ENCODE results near the gene RAB6B. TPM values are rescaled to one million over a fixed set of nuclear protein-coding genes. Genes with fewer than 3 reads are reported as not detected.
"Not testable (repeated sequence)": the region's sequence is repeated elsewhere in the genome, so short reads cannot be mapped to it uniquely, and the experiment has no call there.

Gene RAB6B
- total RNA-seq, 1 donor from 2014 or later = 0.91 TPM

DNA sequence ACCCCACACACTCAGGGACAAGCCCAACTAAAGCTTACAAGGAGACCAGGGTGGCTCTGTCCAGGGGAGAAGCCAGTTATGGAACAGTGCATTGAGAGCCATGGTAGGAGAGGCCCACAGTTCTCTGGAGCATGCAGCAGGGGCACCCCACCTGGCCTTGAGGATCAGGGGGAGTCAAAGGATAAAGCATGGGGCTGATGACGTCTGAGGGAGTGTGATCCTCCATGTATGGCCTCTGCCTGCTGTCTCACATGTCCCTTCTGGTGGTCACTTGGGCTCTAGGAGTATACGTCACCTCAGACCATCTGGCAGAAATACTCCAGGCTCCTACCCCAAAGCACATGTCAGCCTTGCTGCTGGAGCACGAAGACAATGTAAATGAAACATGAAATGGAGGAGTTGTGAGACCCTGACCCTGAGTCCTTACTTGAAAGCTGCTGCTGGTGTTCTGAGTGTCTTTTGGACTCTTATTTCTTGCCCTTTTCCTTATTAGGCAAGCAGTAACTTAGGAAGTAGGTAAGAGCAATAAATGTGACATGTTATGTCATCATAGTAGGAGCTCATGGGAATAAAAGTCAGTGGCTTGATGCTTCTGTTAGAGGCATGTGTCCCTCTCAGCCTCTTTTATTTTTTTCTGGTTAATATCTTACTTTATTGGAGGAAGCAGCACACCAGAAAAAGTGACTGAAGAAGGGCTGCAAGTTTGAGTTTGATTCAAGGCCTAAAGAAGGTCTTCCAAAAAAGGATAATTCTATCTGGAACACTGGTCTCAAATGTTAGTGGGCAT lies 74.6 kb downstream of the RAB6B start:
- intact Hi-C loops (cut with micrococcal nuclease) = no loop called here

DNA sequence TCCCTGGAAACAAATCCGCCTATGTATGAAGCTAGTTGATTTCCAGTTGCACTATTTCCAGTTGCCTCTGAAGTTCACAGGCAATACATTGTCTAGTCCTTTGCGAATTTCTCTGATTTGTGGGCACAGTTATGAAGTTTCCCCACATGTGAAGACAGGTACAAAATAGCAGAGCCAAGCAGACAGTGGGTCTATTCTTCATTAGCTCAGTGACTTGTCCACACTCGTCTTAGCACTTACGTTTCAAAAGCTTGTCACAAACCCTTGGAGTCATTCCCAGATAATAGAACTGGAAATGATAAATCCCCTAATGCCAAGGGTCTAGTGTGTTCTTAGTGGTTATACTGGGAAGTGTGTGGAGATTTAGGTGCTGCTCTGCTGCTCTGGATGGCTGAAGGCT lies 75.6 kb downstream of the RAB6B start:
- intact Hi-C loops (cut with micrococcal nuclease) = no loop called here

DNA sequence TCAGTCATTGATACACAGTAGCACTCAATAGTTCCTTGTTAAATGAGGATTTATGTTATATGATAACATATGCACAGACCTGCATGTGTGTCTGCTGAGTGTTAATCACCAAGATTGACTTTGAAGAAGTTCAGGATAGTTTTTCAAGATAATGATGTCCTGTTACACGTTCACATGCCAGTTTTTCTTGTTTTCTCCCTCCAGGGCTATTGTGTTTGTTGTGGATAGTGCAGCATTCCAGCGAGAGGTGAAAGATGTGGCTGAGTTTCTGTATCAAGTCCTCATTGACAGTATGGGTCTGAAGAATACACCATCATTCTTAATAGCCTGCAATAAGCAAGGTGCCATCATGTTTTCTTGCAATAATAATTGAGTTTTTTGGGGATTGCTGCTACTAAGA lies 80.3 kb downstream of the RAB6B start:
- intact Hi-C loops (cut with micrococcal nuclease) = no loop called here

DNA sequence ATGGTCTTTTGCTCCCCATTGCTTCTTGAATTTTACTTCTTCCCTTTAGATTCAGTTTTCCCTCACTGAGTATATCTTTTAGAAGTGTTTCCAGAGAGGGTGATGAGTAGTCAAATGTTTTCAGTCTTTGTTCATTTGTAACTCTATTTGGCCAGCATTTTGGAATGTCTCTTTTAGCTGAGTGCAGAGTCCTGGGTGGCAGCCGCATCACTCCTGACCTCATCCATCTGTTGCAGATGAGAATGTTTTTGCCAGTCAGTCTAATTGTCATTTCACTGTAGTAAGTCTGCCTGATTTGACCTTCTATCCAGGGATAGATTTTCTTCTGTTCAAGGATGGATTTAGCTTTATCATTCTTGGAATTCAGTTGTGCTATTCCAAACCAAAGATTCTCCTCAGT lies 82.8 kb downstream of the RAB6B start:
- intact Hi-C loops (cut with micrococcal nuclease) = no loop called here

DNA sequence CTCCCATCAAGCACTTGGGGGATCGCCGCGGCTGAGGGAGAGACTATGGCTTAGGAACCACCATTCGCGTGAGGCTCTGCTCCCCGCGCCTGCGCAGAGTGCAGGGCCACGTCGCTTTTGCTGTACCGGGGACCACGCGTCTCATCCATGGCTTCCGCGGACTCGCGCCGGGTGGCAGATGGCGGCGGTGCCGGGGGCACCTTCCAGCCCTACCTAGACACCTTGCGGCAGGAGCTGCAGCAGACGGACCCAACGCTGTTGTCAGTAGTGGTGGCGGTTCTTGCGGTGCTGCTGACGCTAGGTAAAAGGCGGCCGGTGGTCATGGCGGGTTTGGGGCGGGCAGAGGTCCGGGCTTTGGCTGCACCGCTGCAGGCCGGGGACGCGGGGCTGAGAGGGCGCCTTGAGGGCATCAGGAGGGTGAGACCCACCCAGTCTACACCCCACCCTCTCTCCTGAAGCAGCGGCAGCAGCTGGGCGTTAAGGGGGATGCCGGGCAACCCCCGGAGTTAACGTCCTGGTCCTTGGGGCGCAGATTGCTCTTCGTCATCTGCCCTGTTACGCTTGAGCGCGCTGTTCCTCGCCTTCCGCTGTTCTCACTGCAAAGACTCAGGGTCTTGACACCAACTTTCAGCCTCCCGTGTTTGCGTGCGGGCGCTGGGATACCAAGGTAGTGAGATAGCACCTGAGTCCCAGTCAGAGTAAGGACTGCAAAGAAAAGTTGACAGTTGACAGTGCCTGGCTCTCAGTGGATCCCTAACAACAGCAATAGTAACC lies 89.8 kb downstream of the RAB6B start, which contains the start of gene SRPRB:
Gene SRPRB, plus strand, starts transcription at position 114 of the 774 bp plus-strand sequence. Its CDS starts 34 bp downstream, at position 148.
- intact Hi-C loops (cut with micrococcal nuclease) = loop anchor here (1.0 to 5.0 kb wide), 3 partner anchors 144 to 681 kb away; partner anchors contain the start of genes ANAPC13, CDV3 and CEP63

DNA sequence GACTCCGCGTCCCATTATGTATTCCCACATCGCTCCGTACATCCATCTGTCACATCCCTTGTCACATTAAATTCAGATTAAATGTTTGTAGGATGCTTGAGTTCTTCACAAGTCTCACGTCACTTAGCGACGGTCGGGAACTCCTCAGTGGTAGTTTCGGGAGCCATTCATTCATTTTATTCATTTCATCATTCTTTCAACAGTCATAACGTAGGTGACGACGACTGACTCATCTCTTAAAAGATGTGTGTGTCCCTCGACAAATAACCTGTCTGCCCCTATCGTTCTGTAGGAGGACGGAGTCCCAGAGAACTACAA lies 90.3 kb downstream of the RAB6B start:
- intact Hi-C loops (cut with micrococcal nuclease) = loop anchor here (1.0 to 5.0 kb wide), 2 partner anchors 143 to 682 kb away; partner anchors contain the start of genes ANAPC13 and CEP63

DNA sequence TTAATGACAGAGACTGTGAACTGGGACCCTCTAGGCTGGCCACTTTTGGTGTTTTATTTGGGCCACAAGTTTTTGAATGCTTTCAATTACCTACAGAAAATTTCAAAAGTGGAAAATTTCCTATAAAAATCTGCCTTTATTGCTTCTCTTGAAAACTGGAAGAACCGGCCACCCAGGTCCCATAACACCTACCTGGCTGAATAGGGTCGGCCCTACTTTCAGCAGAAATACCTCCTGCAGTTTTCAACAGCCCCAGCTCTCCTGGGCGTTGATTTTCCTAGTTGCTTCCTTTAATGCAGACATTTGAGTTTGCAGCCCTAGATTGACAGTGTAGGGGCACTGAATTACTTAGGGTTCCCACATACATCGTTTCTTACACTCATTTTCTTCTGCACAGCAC lies 90.8 kb downstream of the RAB6B start:
- intact Hi-C loops (cut with micrococcal nuclease) = loop anchor here (1.0 to 5.0 kb wide), 2 partner anchors 143 to 682 kb away; partner anchors contain the start of genes ANAPC13 and CEP63

DNA sequence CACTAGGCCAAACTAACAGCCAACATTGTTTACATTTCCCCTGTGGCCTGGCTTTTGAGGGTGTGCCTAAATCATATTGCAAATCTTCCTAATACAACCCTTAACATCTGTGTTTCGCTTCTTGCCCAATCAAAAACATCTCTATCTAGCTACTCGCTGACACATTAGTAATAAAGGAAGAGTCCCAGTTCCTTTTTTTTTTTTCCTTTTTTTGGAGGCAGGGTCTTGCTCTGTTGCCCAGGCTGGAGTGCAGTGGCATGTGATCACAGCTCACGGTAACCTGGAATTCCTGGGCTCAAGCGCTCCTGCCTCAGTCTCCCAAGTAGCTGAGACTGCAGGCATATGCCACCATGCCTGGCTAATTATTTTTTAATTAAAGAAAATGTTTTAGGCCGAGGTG lies 92.2 kb downstream of the RAB6B start:
- intact Hi-C loops (cut with micrococcal nuclease) = no loop called here

DNA sequence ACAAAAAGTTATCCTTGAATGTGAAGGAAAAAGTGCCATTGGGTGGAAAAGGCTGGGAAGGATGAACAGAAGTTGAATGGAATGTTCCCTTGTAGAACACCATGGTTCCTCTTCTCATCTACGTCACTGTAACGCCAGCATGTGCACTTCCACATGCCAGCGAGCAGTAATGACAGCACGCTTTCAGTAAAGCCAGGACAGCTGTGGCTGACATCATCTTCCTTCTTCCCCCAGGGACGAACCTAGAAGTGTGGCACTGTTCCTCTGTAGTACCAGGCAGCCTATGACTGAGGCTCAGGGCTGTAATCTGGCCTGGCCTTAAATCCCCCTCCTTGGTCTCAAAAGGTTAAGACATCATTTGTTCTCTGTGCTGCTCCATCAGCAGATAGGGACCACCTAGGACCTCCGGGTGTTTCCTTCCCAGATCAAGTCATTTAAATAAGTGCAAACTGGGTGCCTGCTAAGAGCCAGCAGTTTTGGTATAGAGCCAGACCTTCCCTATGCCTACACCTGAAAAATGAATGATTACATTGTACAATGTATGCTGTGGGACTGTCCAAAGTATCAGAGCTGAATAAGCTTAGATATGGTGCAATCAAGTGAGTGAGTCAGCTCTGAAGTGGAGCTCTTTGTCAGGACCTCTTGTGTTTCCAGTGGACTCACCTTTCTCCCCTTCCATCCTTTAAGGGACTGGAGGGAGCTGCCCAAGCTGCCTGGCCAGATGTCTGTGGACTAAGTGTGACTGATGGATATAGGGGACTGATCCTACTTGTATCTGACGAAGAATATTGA lies 95.7 kb downstream of the RAB6B start:
- intact Hi-C loops (cut with micrococcal nuclease) = no loop called here

DNA sequence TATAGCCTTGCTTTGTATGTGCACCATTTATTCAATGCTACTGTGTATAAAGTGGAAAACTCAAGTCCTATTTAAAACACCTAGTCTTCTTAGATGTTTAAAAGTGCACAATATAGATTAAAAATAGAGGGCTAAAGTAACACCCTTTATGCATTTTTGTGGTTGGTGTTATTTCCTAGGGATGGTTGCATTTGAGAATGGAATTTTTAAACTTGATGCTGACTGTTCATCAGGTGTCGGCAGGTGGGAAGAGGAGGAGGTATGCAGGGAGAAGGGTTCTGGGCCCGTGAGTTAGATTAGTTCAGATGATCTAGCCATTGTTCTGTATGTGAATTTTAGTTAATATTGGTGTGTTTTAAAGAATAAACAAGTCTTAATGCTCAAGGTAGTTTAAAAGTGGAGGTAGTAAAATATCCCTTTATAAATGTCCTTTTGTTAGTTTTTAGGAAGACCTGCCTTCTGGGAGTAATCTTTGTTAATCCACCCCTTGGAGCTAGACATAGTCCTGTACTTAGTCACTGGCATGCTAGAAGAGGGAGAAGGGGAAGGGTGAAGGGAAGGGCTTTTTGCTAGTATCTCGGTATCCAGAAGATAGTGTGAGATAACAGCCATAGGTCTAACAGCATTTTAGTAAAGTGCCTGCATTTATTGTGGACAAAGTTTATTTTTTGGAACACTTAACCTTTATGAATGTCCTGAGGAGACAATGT lies 98.1 kb downstream of the RAB6B start:
- intact Hi-C loops (cut with micrococcal nuclease) = no loop called here

DNA sequence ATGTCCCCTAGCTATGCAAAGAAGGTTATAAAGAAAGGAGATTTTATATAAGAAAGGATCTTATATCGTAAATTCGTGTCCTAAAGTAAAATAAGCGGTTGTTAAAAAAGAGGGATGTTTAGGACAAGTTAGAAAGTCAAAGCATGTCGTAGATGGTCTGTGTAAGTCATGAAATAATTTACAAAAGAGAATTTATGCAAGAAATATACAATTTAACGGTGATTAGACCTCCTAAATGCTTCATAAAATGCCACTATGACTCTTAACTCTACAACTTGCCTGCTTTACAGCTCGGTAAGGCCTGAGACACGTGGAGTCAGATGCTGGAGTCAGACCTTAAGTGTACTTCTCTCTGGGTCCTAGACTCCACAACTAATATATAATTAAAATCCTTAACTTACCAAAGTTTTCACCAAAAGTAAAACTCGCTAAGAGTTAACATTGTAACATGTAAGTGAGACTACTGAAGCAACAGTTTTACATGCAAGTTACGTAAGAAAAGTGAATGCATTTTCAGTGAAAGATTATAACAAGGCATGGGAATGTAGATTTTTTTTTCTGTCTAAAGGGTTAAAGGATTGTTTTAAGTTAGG lies 103.4 kb downstream of the RAB6B start:
- intact Hi-C loops (cut with micrococcal nuclease) = no loop called here

DNA sequence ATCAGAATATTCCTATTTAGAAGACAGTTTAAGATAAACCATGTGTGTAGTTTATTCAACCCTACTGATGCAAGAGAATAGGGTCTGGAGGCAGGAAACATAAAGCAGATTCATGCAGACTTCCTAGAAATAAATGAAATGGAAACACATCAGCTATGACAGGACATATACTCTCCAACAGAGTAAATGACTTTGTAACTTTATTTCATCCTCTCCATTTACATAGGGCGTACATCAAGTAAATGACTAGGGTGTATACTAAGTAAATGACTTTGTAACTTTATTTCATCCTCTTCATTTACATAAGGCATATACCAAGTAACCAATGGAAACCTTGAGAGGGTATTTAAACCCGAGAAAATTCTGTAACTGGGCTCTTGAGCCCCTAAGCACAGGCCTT lies 107.7 kb downstream of the RAB6B start:
- intact Hi-C loops (cut with micrococcal nuclease) = no loop called here

DNA sequence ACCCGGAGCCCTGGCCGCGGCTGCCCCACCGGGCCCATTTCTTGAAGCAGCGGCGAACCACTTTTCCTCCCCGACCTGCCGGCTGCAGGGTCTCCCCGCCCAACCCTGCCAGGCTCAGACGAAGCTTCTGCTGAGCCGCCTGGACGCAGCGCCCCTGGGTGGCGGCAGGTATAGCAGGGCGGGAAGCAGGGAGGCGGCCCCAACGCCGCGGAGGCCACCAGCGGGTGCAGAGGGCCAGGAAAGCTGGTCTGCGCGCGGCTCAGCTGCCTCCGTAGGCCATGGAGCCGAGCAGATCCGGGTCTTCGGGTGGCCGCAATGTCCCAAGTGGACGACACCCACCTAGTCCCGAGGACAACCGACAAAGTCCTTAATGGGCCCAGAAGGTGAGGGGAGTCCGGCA lies 111.9 kb downstream of the RAB6B start:
- intact Hi-C loops (cut with micrococcal nuclease) = no loop called here

DNA sequence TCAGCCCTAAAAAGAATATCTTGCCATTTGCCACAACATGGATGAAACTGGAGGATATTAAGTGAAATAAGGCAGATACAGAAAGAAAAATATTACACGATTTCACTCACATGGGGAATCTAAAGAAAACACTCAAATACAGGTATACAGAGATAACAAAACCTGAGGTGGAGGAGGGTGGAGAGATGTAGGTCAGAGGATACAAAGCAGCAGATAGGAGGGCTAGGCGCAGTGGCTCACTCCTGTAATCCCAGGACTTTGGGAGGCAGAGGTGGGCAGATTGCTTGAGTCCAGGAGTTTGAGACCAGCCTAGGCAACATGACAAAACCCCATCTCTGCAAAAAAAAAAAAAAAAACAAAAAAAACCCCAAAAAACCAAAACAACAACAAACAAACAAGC lies 113.2 kb downstream of the RAB6B start:
- intact Hi-C loops (cut with micrococcal nuclease) = no loop called here

DNA sequence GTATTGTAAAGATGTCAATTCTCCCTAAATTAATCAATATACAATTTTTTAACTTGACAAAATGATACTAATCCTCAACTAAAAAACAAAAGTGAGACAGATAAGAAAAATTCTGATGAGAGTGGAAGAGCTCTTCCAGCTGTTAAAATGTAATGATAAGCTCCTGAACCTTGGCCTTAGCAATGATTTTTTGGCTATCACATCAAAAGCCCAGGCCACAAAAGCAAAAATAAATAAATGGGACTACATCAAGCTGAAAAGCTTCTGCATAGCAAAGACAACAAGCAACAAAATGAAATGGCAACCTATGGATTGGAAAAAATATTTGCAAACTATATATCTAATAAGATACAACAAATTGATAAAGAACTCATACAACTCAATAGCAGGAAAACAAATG lies 114.1 kb downstream of the RAB6B start:
- intact Hi-C loops (cut with micrococcal nuclease) = no loop called here

DNA sequence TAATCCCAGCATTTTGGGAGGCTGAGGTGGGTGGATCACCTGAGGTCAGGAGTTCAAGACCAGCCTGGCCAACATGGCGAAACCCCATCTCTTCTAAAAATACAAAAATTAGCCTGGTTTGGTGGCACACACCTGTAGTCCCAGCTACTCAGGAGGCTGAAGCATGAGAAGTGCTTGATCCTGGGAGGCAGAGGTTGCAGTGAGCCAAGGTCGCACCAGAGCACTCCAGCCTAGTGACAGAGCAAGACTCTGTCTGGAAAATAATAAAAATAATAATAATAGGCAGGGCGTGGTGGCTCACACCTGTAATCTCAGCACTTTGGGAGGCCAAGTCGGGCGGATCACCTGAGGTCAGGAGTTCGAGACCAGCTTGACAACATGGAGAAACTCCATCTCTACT lies 114.9 kb downstream of the RAB6B start:
- intact Hi-C loops (cut with micrococcal nuclease) = not testable (repeated sequence)

DNA sequence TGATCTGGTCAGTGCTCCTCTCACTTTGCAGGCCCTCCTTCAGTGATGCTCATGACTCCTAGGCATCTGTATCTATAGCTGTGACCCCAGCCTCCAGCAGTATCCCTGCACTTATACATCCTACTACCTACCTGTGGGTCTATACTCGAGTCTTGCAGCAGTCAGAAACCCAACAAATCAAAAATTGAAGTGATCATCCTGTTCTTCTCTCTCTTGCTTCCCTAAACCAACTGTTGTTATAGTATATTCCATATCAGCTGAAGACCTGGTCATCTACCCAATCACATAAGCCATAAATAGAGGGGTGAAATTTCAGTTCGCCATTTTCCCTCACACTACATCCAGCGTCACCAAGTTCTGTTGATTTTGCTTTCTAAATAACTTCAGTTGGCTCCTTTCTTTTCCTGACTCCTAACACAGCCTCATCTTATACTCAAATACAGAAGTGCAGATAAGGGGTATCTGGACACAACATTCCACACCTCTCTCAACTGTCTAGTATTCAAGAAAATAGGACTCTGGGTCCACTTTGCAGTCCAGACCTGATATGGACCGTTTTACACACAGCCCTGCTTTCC lies 116.0 kb downstream of the RAB6B start:
- intact Hi-C loops (cut with micrococcal nuclease) = no loop called here

DNA sequence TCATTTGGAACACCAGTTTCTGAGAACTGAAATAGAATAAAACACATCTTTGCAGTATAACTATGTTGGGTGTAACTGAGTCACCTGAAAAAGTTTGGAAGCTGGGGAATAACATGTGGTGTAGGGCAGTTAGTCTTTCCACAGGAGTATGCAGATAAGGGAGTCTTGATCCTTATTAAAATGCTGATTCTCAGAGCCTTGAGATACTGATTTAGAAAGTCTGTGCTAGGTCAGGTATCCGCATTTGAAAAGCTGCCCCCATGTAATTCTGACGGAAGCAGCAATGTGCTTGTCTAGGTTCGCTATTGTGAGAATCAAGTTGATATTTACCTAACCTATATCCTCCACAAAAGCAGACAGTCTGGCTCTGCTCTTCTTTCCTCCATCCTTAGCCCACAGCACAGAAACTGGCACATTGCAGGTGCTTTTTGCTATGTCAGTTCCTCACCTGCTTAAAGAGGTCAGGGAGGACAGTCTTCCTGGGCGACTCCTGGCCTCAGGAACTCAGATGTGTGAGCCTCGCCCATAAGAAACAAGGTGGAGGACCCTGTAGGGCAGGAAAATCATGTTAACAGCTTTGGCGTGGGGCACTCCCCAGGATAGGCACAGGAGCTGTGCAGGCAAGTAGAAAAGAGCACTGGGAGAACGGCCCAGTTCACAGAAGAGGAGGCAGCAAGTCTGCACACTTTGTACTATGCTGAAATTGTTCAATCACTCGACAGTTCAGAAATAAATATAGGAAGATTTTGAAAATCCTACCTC lies 117.7 kb downstream of the RAB6B start:
- intact Hi-C loops (cut with micrococcal nuclease) = no loop called here

DNA sequence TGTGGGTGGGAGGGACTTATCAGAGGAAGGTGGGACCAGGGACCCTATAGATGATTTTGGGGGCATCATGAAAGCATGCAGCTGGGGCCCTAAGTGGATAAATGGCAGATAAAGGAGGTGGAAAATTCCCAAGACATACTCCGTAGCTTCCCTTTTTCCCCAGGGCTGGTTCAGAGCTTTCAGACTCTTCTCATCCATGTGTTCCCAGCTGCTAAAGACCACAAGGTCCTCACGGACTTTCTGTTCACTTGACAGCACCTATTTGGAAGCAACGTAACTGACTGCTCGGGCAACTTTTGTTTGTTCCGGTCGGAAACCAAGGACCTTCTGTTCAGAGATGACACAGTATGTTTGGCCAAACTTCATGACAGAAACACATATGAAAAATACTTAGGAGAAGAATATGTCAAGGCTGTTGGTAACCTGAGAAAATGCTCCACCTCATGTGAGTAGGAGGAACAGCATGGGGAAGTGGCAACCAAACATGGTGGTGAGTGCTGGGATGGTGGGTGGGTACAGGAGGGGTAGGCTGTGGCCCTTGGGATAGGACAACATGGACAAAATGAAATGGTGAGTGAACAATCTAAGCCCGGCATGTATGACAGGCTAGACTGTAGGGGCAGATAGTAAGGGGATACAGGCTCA lies 118.8 kb downstream of the RAB6B start:
- intact Hi-C loops (cut with micrococcal nuclease) = no loop called here

Data from T-helper 2 cell treated with Interferon-gamma antibody and Interleukin-4, amounts not matched to agents 100 ng/mL and 5 ng/mL, for 36 hours (primary cell).